Daoy (cell line): ENCODE data around the gene UTS2R. TPM values are rescaled to one million over a fixed set of nuclear protein-coding genes. Genes with fewer than 3 reads are reported as not detected.
"Not testable (repeated sequence)": the region's sequence is repeated elsewhere in the genome, so short reads cannot be mapped to it uniquely, and the experiment has no call there.

ENCODE experiments used
- DNase-seq: peaks from one replicate; pipeline ENCODE4 v3.0.0-alpha.2; 2015; ENCODE audit warnings: low read depth
- total RNA-seq: library from RNA; depleted of rRNA; stranded (reverse); fragments of >200 nt; shearing (Covaris generic); gene quantifications from 2 replicates; pipeline ENCODE4 v1.2.3, GENCODE V29; 2014

The UTS2R gene
- total RNA-seq, 1 experiment from 2014 or later, result not detected

DNA sequence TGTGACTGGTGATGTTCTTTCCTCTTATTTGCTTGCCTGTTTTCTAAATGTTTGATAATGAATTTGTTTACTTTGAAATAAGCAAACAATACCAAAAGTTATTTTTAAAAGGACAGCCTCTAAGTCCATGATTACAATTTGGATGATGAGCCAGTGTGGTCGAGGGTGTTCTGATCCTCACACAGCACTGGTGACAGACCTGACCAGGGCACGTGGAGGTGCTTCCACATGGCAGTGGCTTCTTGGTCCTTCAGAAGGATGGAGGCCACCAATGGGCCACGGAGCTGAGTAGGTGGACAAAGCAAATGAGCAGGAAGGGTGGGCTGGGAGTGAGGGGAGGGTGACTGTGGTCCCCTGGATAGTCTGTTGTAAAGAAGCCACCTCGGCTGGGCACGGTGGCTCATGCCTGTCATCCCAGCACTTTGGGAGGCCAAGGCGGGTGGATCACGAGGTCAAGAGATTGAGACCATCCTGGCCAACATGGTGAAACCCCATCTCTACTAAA lies 16.7 kb upstream of the UTS2R start:
- no peak for DNase-seq

DNA sequence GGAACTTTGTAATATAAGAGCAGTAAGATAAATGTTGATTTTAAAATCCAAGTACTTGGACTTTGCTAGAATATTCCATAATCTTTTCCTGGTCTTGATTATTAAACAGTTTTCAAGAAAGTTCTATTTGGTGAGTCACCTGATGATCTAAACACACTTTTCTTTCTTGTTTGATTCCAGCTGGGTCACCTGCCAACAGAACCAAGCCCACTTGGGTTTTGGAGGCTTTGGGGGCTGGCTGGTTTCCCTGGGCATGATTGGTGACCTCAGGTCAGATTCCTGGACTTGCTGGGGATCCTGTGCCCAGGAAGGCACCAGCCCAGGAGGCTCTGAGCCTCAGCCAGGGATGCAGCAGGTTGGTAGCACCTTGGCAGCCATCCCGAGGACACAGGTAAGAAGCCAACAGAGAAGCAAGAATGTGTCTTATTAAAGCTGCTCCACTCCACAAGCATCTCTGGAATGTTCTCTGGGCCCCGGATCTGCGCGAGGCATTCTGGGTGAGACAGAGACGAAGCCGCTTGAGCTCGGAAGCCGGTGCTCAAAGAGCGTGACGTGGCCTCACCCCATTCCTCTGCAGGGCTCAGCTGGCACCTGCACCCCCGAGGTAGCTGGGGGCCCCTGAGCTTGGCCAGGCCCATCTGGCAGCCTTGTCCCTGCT lies 15.7 kb upstream of the UTS2R start:
- no peak for DNase-seq

DNA sequence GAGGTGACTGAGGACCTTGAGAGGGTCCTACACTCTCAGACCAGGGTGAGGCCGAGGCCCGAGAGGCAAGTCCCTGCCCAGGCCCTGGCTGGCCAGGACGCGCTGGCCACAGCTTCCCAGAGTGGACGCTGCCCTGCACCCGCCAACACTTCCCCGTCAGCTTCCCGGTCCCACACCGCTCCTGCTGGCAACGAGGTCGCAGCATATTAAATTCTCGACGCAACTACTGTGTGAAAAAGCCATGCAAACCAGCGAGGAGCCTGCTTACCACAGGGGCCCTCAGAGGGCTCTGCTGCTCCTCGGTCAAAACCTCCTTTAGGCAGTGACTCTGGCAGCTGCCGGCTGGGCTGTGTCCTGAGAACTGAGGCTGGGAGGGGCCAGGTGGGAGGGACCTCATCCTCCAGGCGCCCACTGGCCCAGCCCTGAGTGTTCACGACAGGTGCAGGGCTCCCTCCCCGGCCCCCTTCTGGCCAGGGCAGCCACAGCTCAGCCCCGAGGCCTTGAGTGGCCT lies 14.7 kb upstream of the UTS2R start:
- DNase-seq, result no peak

DNA sequence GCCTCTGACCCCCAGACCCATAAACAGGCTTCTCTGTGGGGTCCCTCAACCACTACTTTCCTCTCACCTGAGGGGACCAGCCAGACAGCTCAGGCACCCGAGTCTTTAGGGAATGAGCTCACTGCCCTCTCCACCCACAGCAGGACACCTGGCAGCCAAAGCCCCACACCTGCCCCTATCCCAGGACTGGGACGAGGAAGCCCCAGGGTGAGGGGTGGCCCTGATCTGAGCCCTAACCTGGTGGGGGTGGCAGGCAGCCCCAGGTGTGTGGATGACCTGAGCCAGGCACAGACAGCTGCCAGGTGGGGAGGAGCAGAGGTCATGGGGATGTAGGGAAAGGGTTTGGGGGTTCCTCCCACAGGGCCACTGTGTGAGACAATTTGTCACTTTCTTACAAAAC lies 14.2 kb upstream of the UTS2R start:
- no peak for DNase-seq

DNA sequence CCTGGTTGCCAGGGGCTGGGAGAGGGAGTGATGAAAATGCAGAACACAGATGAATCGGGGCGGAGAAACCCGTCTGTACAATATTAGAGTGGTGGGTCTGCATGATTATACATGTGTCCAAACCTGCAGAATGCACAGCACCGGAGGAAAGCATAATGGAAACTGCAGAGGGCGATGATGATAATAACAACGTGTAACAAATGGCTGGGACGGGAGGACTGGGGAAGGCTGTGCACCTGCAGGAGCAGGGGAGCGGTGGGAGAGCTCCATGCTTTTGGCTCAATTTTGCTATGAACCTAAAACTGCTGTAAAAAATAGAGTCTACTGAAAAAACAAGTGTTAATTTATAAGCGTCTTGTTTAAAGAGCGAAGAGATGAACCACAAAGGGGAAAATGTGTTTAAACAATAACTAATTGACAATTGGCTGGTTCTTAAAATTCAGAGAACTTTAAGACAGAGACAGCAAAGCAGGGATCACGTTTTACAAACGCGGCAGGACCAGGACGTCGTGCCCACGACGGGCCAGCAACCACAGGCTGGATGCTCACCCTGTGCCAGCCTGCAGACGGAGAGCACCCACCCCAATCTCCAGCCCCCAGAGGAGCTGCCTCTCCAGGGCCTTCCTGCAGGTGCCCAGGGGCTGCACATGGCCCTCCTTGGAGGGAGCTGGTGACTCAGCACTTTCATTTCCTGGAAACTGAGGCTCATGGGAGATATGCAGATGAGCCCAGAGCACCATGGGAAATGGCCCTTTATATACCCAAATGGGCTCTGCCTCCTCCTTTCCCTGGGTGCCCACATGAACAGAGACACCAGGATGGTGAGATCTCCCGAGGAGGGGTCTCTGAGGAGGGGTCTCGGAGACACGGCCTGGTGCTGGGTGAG lies 12.9 kb upstream of the UTS2R start, which contains the start of gene TEX19:
Gene TEX19 (plus strand): TSS at position 783 of the 886 bp plus-strand sequence. CDS start 2,904 bp downstream, outside the sequence.
- no peak for DNase-seq

DNA sequence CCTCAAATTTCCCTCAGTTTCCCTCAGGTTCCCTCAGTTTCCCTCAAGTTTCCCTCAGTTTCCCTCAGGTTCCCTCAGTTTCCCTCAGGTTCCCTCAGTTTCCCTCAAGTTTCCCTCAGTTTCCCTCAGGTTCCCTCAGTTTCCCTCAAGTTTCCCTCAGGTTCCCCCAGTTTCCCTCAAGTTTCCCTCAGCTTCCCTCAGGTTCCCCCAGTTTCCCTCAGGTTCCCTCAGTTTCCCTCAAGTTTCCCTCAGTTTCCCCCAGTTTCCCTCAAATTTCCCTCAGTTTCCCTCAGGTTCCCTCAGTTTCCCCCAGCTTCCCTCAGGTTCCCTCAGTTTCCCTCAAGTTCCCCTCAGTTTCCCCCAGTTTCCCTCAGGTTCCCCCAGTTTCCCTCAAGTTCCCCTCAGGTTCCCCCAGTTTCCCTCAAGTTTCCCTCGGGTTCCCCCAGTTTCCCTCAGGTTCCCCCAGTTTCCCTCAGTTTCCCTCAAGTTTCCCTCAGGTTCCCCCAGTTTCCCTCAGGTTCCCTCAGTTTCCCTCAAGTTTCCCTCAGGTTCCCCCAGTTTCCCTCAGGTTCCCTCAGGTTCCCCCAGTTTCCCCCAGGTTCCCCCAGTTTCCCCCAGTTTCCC lies 12.0 kb upstream of the UTS2R start:
- not testable (repeated sequence) for DNase-seq

DNA sequence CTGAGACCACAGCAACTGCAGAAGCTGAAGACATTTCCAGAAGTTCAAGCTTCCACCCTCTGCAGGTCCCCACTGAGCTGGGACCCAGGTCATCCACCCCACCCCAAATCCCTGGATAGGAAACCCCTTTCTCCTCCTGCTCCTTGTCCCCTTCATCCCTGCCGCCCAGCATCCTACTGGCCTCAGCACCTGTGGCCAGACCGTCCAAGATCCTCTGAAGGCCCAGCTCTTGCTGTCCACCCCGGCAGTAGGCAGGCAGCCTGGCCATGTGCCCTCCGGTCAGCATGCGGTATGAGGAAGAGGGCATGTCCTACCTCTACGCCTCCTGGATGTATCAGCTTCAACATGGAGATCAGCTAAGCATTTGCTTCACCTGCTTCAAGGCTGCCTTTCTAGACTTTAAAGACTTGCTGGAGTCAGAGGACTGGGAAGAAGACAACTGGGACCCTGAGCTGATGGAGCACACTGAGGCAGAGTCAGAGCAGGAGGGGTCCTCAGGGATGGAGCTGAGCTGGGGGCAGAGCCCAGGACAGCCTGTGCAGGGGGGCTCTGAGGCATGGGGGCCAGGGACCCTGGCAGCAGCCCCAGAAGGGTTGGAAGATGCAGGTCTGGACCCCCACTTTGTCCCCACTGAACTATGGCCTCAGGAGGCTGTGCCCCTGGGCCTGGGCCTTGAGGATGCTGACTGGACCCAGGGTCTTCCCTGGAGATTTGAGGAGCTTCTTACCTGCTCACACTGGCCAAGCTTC lies 9.5 kb upstream of the UTS2R start:
- DNase-seq, result no peak

DNA sequence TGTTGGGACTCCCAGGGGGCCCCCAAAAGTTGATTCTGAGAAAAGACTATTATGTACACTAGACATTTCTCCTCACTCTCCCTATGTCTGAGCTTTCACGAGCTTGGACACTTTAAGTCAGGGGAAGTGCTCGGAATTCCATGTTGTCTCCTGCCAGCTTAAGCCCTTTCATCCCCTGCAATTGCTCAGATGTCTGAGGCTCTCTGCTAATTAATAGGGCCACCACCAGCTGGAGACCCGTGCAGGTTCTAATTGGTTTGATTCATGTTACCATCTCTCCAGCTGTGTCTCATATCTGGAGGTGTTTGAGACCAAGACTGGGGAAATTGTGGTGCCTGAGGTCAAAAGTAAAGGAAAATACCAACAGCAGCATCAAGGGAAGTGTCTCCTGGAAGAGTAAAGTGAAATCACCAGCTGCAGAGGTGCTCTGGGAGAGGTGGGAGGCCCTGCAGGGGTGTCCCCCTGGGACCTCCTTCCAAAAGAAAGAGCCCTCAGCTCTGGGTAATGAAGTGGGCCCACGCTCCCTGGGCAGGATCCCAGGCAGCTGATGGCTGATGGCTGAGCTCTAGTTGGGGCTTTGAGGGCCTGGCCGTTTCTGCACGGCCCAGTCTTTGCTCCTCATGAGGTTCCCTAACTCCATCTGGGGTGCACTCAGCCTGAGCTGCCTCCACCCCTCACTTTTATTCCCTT lies 5.8 kb upstream of the UTS2R start:
- DNase-seq, result no peak

DNA sequence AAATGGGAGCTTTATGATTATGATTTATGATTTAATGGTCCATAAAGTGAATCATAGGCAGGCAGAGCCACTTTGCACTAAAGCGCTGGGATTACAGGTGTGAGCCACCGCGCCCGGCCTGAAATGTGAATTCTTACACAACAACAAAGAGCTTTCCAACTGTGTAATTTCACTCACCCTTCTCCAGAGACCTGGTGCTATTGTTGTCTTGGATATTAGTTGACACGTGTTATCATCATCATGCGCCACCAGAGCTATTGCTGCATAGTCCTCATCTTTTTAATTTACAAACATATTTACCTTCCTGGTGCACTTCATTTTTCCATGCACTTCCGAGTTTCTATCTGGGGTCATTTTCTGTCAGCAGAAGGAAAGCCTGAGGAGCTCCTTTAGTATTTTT lies 4.8 kb upstream of the UTS2R start:
- DNase-seq, result no peak

DNA sequence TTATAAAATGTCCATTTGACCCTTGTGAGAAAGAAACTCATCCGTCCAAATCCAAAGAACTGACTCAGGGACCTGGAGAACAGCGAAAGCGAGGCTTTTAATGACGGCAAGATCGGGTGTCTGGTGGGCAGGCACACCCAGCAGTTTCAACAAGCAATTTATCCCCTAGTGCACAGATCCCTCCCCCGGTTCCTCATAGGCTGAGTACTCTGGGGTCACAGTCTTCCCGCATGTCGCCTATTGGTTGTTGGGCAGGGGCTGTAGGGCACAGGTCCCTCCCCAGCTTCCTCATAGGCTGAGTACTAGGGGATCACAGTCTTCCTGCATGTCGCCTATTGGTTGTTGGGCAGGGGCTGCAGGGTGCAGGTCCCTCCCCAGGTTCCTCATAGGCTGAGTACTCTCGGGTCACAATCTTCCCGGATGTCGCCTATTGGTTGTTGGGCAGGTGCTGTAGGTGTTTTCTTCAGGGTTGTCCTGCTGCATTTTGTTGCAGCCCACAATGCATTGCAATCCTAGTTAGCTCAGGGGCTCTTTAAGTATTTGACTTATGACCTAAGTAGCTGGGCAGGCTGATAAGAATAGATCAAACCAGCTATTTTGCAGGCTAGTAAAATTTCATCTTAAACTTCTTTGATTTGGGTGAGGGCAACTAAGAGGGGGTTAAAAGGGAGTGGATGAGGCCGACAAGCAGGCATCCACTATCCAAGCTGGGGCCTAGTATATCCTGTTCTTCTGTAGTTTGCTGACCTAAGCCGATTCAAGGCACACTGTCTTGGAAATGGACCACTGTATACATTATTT lies 3.6 kb upstream of the UTS2R start:
- DNase-seq, result peak; percentile 43

DNA sequence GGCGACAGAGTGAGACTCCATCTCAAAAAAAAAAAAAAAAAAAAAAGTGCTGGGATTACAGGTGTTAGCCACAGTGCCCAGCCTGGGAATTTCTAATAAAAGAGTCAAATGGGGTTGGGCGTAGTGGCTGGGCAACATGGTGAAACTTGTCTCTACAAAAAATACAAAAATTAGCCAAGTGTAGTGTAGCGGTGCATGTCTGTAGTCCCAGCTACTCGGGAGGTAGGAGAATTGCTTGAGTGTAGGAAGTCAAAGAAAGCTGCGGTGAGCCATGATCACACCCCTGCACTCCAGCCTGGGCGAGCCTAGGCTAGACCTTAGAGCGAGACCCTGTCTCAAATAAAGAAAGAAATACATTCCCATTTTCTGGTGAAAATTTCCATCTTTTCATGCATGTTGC lies 2.4 kb upstream of the UTS2R start:
- DNase-seq, result no peak

DNA sequence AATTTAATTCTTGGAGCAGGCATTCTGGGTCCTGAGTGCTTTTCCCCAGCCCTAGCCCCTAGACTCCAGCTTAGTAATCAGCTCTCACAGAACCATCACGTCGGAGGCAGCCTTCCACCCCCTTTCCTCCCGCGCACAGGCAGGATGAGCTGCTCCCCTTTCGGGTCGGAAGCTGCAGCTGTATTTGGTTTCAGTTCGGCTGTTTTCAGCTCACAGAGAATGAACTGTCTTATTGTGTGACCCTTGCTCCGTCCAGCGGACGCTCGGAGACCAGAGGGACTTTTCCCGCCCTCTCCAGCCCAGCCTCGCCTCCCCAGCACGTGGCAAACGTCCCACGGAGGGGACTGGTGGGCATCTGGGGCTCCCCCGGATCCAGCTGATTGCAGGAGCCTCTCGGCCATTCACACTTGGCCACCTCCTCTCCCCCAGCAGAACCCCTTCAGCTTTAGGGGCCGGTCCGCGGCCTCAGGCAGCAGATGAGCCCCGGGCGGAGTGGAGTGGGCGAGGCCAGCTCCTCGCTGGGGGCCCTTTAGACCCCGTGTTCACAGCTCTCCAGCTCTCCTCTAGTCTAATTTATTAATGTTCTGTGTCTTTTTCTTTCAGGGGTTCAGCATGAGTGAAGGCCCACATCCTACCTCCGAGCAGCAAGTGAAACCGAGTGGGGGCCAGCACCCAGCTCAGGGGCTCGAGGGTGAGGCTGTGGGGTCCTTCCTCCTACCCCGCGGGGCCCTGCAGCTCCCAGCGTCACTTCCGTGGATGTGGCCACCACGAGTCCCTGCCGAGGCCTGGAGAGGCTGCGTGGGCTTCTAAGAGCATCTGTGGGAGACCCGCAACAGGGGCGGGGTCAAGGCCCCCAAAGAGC lies 863 bp upstream of the UTS2R start:
- DNase-seq, result no peak

DNA sequence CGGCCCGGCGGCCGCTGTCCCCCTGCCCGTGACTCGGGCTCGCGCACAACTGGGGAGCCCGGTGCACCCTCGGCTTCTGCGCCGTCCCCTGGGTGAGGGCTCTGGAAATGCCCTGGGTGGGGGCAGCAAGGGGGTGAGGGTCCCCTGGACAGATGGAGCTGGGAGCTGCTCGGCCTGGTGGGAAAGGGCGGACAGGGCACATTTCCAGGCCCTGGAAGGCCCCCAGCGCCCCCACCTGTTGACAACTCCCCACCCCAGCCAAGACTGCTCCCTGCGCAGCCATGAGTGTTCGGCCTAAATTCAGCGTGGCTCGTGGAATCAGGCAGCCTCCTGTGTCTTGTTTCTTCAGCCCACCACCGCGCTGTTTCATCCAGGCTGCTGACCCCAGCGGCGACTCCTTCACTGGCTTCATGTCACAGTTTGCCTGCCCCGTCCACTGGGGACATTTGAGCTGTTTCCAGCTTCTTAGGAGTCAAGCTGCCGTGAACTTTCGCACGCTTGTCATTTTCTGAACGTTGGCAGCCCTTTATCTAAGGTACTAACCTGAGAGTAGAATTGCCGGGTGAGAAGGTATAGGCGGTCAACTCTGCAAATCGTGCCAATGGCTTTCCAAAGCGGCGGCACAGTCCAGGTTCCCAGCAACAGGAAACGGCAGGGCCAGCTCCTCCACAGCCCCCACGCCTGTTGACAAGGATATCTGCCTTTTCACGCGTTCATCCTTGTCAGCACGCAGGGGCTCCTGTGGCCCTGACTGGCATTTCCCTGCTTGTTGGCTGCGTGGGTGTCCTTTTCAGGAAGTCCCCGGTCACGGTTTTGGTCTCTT lies 895 bp downstream of the UTS2R start:
- no peak for DNase-seq

DNA sequence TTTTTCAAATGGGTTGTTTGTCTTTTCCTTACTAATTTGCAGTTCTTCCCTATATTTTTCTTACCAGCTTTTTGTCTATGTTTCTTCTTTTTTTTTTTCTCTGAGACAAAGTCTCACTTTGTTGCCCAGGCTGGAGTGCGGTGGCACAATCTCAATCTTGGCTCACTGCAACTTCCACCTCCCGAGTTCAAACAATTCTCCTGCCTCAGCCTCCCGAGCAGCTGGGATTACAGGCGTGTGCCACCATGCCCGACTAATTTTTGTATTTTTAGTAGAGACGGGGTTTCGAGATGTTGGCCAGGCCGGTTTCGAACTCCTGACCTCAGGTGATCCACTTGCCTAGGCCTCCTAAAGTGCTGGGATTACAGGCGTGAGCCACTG lies 1.5 kb downstream of the UTS2R start:
- not testable (repeated sequence) for DNase-seq

DNA sequence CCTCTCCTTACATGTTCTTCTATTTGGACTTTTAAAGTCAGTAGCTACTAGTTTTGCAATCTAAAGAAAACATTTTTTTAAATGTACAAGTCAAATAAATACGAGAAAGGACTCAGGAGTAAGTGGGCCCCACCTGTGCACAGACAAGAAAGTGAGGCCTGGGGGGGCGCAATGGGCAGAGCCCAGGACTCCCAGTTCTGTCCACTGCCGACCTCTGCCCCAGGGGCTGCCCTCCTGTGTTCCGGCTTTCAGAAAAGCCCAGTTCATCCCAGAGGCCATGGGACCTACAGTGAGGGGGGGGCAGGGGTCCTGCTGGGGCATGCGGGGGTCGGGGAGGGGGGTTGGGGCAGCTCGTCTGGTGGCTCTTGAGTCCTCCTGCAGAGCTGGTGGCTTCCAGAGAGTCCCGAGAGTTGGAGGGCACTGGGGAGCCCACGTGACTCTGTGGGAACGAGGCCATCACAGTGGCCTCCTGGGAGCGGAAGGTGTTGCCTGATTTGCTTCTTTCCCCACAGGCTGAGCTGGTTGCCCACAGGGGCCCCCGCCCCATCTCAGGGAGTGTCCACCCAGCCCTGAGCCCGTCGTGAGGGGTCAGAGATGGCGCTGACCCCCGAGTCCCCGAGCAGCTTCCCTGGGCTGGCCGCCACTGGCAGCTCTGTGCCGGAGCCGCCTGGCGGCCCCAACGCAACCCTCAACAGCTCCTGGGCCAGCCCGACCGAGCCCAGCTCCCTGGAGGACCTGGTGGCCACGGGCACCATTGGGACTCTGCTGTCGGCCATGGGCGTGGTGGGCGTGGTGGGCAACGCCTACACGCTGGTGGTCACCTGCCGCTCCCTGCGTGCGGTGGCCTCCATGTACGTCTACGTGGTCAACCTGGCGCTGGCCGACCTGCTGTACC lies 2.4 kb downstream of the UTS2R start:
- DNase-seq, result no peak

DNA sequence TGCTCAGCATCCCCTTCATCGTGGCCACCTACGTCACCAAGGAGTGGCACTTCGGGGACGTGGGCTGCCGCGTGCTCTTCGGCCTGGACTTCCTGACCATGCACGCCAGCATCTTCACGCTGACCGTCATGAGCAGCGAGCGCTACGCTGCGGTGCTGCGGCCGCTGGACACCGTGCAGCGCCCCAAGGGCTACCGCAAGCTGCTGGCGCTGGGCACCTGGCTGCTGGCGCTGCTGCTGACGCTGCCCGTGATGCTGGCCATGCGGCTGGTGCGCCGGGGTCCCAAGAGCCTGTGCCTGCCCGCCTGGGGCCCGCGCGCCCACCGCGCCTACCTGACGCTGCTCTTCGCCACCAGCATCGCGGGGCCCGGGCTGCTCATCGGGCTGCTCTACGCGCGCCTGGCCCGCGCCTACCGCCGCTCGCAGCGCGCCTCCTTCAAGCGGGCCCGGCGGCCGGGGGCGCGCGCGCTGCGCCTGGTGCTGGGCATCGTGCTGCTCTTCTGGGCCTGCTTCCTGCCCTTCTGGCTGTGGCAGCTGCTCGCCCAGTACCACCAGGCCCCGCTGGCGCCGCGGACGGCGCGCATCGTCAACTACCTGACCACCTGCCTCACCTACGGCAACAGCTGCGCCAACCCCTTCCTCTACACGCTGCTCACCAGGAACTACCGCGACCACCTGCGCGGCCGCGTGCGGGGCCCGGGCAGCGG lies 3.2 kb downstream of the UTS2R start:
- DNase-seq, result no peak
